ENCODE results near the gene RSRC1.

DNA sequence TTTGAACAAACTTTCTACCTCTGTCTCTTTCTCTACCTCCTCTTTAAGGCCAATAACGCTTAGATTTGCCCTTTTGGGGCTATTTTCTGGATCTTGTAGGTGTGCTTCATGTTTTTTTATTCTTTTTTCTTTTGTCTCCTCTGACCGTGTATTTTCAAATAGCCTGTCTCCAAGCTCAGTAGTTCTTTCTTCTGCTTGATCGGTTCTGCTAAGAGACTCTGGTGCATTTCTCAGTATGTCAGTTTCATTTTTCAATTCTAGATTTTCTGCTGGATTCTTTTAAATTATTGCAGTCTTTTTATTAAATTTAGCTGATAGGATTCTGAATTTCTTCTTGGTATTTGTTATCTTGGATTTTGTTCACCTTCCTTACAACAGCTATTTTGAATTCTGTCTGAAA is 148.7 kb downstream of the RSRC1 start:
- TF ChIP-seq POLR2A (IDR thresholded peaks at IDR 0.05; ENCODE audit: low read depth, low read length) (no peak), POLR2AphosphoS5 (IDR thresholded peaks at IDR 0.05; ENCODE audit: low read depth, low read length) (no peak)

All from GM12892 (cell line).